HEK293 (cell line): ENCODE measurements around the gene GOLGA6L24.
"Not testable (repeated sequence)": the region's sequence is repeated elsewhere in the genome, so short reads cannot be mapped to it uniquely, and the experiment has no call there.

Experiments used
- HOXC10 ChIP-seq: sonication (generic); formaldehyde crosslinking; IDR thresholded peaks from 2 replicates; pipeline ENCODE4 v1.8.1; 2023; ENCODE audit warnings: mild to moderate bottlenecking, missing genetic modification reagents
- KLF16 ChIP-seq: fragments of 450-650 bp; formaldehyde crosslinking; IDR thresholded peaks from 2 replicates; pipeline ENCODE4 v1.5.1; 2017; ENCODE audit warnings: missing biosample characterization, missing genetic modification characterization
- ZBTB21 ChIP-seq: fragments of 450-650 bp; formaldehyde crosslinking; IDR thresholded peaks from 2 replicates; pipeline ENCODE4 v1.5.1; 2017; ENCODE audit warnings: missing biosample characterization, missing genetic modification characterization
- ZBTB8A ChIP-seq: fragments of 450-650 bp; formaldehyde crosslinking; IDR thresholded peaks from 2 replicates; pipeline ENCODE4 v1.5.1; 2016; ENCODE audit warnings: missing biosample characterization, missing genetic modification characterization
- ZNF175 ChIP-seq: fragments of 450-650 bp; formaldehyde crosslinking; IDR thresholded peaks from 2 replicates; pipeline ENCODE4 v1.5.1; 2016; ENCODE audit warnings: missing biosample characterization, missing genetic modification characterization
- ZNF292 ChIP-seq: fragments of 450-650 bp; formaldehyde crosslinking; IDR thresholded peaks from 2 replicates; pipeline ENCODE4 v1.5.1; 2016; ENCODE audit warnings: low read depth, missing biosample characterization, missing genetic modification characterization, borderline replicate concordance
- ZNF596 ChIP-seq: fragments of 450-650 bp; IDR thresholded peaks from 2 replicates; pipeline ENCODE4 v1.5.0; 2018; ENCODE audit warnings: missing biosample characterization, mild to moderate bottlenecking, missing genetic modification characterization, moderate library complexity
- ZNF658 ChIP-seq: fragments of 450-650 bp; formaldehyde crosslinking; IDR thresholded peaks from 2 replicates; pipeline ENCODE4; 2016; ENCODE audit warnings: missing biosample characterization, missing genetic modification characterization
- ZNF792 ChIP-seq: fragments of 450-650 bp; formaldehyde crosslinking; IDR thresholded peaks from 2 replicates; pipeline ENCODE4 v1.5.1; 2016; ENCODE audit warnings: missing biosample characterization, missing genetic modification characterization
- TF ChIP-seq, protein P1 (sequence below): fragments of 450-650 bp; formaldehyde crosslinking; IDR thresholded peaks from 2 replicates; pipeline ENCODE4 v1.5.1; 2016; ENCODE audit warnings: missing biosample characterization, missing genetic modification characterization
- TF ChIP-seq, protein P2 (sequence below): fragments of 450-650 bp; formaldehyde crosslinking; IDR thresholded peaks from 2 replicates; pipeline ENCODE4 v1.5.1; 2016; ENCODE audit warnings: missing biosample characterization, missing genetic modification characterization
- TF ChIP-seq, protein P3 (sequence below): IDR thresholded peaks from 2 replicates; pipeline ENCODE4 v1.6.1; 2011; ENCODE audit warnings: mild to moderate bottlenecking, low read depth, low read length, borderline replicate concordance
- TF ChIP-seq, protein P4 (sequence below): fragments of 450-650 bp; formaldehyde crosslinking; IDR thresholded peaks from 2 replicates; pipeline ENCODE4 v1.5.1; 2017; ENCODE audit warnings: missing biosample characterization, missing genetic modification characterization

DNA sequence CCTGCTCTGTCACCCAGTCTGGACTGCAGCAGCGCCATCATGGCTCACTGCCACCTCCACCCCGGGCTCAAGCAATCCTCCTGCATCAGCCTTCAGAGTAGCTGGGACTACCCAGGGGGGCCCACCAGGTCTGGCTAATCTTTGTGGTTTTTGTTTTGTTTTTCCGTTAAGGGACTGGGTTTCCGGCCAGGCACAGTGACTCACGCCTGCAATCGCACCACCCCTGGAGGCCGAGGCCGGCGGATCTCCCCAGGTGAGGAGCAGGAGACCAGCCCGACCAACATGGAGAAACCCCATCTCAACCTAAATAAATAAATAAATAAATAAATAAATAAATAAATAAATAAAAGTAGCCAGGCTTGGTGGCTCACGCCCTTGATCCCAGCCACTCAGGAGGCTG lies 38.1 kb upstream of the GOLGA6L24 start:
- not testable (repeated sequence) for TF ChIP-seq ZNF658 (tag by site-specific recombination); ZNF292 (tag by site-specific recombination); ZBTB8A (tag by site-specific recombination); ZBTB21 (tag by site-specific recombination); ZNF596 (tag by site-specific recombination); KLF16 (tag by site-specific recombination); HOXC10; ZNF175; ZNF792 (tag by site-specific recombination)
- TF ChIP-seq, protein P1, sequence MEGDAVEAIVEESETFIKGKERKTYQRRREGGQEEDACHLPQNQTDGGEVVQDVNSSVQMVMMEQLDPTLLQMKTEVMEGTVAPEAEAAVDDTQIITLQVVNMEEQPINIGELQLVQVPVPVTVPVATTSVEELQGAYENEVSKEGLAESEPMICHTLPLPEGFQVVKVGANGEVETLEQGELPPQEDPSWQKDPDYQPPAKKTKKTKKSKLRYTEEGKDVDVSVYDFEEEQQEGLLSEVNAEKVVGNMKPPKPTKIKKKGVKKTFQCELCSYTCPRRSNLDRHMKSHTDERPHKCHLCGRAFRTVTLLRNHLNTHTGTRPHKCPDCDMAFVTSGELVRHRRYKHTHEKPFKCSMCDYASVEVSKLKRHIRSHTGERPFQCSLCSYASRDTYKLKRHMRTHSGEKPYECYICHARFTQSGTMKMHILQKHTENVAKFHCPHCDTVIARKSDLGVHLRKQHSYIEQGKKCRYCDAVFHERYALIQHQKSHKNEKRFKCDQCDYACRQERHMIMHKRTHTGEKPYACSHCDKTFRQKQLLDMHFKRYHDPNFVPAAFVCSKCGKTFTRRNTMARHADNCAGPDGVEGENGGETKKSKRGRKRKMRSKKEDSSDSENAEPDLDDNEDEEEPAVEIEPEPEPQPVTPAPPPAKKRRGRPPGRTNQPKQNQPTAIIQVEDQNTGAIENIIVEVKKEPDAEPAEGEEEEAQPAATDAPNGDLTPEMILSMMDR (tag by site-specific recombination): not testable (repeated sequence)
- TF ChIP-seq, protein P2, sequence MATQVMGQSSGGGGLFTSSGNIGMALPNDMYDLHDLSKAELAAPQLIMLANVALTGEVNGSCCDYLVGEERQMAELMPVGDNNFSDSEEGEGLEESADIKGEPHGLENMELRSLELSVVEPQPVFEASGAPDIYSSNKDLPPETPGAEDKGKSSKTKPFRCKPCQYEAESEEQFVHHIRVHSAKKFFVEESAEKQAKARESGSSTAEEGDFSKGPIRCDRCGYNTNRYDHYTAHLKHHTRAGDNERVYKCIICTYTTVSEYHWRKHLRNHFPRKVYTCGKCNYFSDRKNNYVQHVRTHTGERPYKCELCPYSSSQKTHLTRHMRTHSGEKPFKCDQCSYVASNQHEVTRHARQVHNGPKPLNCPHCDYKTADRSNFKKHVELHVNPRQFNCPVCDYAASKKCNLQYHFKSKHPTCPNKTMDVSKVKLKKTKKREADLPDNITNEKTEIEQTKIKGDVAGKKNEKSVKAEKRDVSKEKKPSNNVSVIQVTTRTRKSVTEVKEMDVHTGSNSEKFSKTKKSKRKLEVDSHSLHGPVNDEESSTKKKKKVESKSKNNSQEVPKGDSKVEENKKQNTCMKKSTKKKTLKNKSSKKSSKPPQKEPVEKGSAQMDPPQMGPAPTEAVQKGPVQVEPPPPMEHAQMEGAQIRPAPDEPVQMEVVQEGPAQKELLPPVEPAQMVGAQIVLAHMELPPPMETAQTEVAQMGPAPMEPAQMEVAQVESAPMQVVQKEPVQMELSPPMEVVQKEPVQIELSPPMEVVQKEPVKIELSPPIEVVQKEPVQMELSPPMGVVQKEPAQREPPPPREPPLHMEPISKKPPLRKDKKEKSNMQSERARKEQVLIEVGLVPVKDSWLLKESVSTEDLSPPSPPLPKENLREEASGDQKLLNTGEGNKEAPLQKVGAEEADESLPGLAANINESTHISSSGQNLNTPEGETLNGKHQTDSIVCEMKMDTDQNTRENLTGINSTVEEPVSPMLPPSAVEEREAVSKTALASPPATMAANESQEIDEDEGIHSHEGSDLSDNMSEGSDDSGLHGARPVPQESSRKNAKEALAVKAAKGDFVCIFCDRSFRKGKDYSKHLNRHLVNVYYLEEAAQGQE (tag by site-specific recombination): not testable (repeated sequence)
- TF ChIP-seq, protein P3, sequence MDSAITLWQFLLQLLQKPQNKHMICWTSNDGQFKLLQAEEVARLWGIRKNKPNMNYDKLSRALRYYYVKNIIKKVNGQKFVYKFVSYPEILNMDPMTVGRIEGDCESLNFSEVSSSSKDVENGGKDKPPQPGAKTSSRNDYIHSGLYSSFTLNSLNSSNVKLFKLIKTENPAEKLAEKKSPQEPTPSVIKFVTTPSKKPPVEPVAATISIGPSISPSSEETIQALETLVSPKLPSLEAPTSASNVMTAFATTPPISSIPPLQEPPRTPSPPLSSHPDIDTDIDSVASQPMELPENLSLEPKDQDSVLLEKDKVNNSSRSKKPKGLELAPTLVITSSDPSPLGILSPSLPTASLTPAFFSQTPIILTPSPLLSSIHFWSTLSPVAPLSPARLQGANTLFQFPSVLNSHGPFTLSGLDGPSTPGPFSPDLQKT: not testable (repeated sequence)
- TF ChIP-seq, protein P4, sequence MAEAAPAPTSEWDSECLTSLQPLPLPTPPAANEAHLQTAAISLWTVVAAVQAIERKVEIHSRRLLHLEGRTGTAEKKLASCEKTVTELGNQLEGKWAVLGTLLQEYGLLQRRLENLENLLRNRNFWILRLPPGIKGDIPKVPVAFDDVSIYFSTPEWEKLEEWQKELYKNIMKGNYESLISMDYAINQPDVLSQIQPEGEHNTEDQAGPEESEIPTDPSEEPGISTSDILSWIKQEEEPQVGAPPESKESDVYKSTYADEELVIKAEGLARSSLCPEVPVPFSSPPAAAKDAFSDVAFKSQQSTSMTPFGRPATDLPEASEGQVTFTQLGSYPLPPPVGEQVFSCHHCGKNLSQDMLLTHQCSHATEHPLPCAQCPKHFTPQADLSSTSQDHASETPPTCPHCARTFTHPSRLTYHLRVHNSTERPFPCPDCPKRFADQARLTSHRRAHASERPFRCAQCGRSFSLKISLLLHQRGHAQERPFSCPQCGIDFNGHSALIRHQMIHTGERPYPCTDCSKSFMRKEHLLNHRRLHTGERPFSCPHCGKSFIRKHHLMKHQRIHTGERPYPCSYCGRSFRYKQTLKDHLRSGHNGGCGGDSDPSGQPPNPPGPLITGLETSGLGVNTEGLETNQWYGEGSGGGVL (tag by site-specific recombination): not testable (repeated sequence)
